Measurements from ENCODE around the gene MUC2.

DNA sequence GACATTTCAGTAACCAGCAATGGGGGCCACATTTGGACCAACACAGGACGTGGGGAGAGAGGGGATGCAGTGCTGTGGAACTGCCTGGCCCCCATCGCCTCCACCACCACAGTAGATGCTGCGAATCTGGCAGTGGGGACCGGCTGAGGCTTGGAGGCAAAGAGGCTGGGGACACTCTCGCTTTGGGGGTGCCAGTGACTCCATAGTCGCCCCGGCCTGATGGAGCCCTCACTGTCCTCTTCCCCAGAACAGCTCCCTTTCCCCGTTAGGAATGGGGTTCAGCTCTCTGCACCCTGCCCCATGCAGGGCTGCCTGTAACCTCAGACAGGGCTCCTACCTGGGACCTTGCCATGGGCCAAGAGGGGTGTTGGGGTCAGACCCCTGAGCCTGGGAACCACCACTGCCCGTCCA lies 1.8 kb upstream of the MUC2 start:
- TF ChIP-seq, protein P1, sequence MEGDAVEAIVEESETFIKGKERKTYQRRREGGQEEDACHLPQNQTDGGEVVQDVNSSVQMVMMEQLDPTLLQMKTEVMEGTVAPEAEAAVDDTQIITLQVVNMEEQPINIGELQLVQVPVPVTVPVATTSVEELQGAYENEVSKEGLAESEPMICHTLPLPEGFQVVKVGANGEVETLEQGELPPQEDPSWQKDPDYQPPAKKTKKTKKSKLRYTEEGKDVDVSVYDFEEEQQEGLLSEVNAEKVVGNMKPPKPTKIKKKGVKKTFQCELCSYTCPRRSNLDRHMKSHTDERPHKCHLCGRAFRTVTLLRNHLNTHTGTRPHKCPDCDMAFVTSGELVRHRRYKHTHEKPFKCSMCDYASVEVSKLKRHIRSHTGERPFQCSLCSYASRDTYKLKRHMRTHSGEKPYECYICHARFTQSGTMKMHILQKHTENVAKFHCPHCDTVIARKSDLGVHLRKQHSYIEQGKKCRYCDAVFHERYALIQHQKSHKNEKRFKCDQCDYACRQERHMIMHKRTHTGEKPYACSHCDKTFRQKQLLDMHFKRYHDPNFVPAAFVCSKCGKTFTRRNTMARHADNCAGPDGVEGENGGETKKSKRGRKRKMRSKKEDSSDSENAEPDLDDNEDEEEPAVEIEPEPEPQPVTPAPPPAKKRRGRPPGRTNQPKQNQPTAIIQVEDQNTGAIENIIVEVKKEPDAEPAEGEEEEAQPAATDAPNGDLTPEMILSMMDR (IDR thresholded peaks at IDR 0.05; ENCODE audit: insufficient read depth, low read depth, low read length), result no peak
- no peak for TF ChIP-seq EZH2 (IDR thresholded peaks at IDR 0.05; ENCODE audit: insufficient read depth, low read length)

Data from astrocyte (in vitro differentiated cells and primary cell).